HL-60/S4 treated with phorbol 12-myristate 13-acetate at 8.2 ng/mL for 4 days and 3 days (cell line): ENCODE data around the gene IRGQ.
"Not testable (repeated sequence)": the region's sequence is repeated elsewhere in the genome, so short reads cannot be mapped to it uniquely, and the experiment has no call there.

Source experiments
- in situ Hi-C: fragments of 300-500 bp; cut with MboI; formaldehyde crosslinking; loops from 2 replicates; pipeline ENCODE4 v1.15.0; 2022; ENCODE audit warnings: low sequenced_read_pairs

IRGQ gene

DNA sequence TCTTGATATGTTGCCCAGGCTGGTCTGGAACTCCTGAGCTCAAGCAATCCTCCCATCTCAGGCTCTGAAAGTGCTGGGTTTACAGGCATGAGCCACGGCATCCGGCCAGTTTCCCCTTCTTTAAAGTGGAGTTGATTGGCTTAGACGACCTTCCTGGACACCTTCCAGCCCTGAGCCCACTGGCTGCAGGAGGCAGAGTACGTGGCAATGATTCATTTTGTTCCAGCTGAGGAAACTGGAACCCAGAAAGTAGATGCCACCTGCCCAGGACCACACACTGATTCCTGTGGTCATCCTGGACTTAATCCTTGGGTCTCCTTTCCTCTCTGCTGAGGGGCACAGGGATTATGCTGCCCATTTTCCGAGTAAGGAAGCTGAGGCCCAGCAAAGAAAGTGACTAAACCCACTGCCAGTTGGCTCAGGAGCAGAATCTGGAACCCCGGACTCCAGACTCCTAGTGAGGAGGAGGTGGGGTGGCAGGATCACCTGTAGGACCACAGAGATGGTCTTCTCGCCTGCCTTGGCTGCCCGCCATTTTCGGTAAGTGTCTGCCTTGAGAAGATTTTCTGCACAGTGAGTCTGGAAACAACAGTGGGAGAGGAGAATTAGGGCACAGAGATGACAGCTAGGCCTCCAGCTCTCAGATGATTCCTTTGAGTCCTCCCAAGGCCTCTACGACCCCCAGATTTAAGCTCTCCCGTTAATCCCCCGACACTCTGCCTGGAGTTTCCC, 21.3 kb downstream of the IRGQ start:
- in situ Hi-C loops, result no loop called here

GRCh38 chr19:43572171-43572588, 23.8 kb downstream of the IRGQ start:
- in situ Hi-C loops, result no loop called here

- in situ Hi-C loops, result no loop called here
These were observed 25.7 kb downstream of the IRGQ start for GRCh38 chr19:43570174-43570791.

DNA sequence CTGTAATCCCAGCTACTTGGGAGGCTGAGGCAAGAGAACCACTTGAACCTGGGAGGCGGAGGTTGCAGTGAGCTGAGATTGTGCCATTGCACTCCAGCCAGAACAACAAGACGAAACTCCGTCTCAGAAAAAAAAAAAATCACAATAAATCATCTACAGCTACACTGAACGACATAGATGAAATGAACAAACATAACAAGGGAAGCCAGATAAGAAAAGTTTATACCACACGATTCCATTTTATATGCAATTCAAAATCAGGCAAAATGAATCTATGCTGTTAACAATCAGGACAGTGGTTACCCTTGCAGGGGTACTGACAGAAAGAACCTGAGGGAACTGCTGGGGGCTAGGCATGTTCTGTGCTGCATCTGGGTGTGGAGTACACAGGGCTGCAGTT, 26.3 kb downstream of the IRGQ start:
- in situ Hi-C loops, result no loop called here

DNA sequence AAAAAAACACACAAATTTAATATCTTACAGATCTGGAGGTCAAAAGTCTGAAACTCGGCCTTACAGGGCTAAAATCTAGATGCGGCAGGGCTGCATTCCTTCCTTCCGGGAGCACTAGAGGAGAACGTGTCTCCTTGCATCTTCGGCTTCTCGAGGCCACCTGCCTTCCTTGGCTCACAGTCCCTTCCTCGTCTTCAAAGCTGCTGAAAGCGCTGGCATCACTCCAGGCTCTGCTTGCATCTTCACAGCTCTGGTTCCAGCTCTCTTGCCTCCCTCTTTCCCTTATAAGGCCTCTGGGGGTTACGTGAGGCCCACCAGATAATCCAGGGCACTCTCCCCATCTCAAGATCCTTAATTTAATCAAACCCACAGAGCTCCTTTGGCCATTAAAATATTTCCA, 31.1 kb downstream of the IRGQ start:
- in situ Hi-C loops, result no loop called here

DNA sequence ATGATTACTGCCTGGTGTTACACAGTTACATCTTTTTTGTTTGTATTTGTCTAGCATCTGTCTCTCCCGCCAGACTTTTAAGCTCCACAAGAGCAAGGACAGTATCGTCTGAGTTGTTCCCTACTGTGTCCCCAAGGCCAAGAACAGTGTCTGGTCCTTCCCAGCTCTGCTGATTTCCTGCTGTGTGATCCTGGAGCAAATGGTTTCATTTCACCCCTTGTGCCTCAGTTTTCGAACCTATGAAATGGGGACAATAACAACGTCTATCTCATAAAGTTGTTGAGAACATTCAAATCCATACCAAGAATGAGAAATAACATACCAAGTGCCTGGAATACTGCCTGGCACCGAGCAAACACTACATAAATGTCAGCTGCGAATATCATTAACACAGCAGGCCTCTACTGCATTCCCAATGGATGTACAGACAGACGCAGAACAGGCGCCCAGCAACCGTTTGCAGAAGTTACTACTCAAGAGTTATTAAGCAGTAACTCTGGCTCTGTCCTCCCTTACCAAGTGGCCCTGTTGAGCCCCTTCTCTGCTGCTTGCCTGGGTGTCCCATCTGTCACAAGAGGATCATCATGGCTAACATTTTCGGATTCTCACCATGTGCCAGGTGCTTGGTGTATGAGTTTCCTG, 32.0 kb downstream of the IRGQ start:
- in situ Hi-C loops, result no loop called here

- in situ Hi-C loops, result no loop called here
These were observed 33.2 kb downstream of the IRGQ start for GRCh38 chr19:43562698-43563241.

DNA sequence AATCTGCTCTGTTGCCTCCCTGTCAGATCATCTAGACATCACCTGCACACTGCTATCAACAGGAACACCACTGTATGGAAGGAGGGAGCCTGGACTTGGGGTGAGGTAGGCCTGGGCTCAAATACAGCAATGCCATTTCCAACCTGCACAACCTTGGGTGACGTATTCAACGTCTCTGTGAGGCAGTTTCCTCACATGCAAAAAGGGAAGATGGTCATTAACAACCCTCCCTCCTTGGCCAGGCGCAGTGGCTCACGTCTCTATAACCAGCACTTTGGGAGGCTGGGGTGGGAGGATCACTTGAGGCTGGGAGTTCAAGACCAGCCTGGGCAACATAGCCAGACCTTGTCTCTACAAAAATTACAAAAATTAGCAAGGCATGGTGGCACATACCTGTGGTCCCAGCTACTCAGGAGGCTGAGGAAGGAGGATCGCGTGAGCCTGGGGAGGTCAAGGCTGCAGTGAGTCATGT, 33.7 kb downstream of the IRGQ start:
- in situ Hi-C loops, result no loop called here

GRCh38 chr19:43561139-43561970, 34.6 kb downstream of the IRGQ start:
- in situ Hi-C loops, result no loop called here

DNA sequence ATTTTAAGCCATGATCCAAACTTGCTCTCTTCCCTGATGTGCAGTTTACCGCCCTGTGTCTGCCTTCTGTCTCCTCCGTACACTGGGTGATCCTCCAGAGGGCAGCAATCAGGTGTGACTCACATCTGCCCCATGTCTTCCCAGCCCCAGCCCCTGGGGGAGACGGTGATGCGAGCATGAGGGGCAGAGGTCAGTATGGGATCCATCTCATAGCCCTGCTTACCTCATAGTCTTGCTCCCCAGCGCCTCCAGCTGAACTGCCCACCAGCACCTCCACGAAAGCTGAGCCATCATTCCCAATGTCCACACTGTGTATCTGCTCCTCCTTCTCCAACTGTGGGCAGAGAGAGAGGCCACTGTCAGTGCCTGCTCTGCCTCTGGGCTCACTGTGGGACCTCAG, 35.2 kb downstream of the IRGQ start:
- in situ Hi-C loops, result no loop called here

DNA sequence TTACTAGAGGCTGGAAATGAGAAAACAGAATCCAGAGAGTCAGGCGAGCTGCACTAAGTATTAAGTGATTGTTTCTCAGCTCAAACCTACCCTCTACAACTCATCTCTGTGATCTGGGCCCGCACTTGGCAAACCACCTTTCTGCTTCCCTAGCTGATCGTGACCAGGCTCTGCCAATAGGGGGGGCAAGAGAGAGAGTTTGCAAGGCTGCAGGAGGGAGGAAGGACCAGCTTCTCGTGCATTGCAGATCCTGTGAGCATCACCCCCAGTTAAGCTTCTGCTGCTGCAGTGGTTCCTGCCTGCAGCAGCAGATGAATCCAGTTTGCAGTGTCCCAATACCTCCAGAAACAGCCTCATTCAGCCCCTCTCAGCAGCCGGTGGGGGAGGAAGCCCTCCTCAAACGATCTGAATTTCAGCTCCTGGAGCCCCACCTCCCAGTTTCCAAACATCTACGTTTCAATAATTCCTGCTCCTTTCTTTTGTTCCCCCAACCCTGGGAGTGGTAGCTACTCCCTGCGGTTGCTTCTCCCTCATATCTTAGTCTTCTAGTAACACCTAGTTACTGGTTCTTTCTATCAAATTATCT, 40.7 kb downstream of the IRGQ start:
- in situ Hi-C loops, result no loop called here

GRCh38 chr19:43554317-43554895, 41.5 kb downstream of the IRGQ start:
- in situ Hi-C loops, result no loop called here

GRCh38 chr19:43553656-43554055, 42.3 kb downstream of the IRGQ start:
- in situ Hi-C loops, result no loop called here

DNA sequence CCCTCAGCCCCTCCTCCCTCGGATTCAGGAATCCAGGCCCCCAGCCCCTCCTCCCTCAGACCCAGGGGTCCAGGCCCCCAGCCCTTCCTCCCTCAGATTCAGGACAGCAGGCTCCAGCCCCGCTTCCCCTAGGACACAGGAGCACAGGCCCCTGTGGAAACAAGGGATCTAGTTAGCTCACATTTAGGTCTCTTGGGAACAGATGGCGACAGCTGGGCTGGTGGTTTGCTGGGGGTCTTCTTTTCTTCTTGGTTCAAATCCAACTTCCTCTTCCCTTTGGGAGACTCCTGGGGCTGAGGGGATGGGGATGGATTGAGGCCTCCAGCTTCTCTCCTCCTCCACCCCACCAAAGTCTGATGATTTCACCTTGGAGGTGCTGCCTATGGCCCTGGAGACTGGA, 43.3 kb downstream of the IRGQ start:
- in situ Hi-C loops, result no loop called here

GRCh38 chr19:43552198-43552450, 43.8 kb downstream of the IRGQ start:
- in situ Hi-C loops, result no loop called here

GRCh38 chr19:43551399-43552197, 44.3 kb downstream of the IRGQ start:
- in situ Hi-C loops, result no loop called here

DNA sequence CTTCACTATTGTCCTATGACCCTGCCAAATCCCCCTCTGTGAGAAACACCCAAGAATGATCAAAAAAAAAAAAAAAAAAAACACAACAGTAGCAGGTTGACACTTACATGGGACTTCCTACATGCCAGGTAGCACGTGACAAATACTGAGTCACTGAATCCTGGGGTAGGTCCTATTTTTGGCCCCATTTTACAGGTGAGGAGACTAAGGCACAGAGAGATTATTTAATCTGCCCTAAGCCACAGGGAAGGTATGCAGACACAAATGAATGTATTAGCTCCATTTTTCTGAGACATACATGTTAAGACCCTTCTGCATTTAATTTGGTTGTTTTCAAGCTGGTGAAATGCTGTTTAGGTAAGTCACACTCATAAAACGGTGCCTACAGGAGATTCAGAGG, 47.2 kb downstream of the IRGQ start:
- in situ Hi-C loops, result no loop called here

DNA sequence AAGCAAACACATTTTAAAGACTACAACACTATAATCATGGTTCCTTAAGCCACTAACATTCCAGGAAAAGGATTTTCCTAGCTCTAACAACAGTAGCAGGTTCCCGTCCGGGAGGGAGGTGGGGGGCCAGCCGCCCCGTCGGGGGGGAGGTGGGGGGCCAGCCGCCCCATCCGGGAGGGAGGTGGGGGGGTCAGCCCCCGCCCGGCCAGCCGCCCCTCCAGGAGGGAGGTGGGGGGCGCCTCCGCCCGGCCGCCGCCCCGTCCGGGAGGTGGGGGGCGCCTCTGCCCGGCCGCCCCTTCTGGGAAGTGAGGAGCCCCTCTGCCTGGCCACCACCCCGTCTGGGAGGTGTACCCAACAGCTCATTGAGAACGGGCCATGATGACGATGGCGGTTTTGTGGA, 48.0 kb downstream of the IRGQ start:
- in situ Hi-C loops, result not testable (repeated sequence)

DNA sequence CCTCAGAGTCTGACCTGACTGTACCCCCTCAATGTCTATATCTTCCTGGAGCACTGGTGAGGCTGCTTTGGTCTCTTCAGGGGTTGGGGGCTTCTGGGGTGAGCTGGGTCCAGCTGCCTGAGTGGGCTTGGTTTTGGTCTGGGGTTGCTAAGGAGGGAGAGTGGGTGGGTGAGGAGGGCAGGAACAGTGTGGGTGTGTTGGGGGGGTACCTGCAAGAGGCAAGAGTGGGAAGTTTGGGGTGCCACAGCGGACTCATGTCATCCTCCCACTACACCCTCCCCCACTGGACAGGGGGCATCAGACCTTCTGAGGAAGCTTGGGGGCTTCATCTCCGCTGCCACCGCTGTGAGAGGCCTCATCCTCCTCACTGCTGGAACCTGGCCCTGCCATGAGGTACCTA, 49.4 kb downstream of the IRGQ start:
- in situ Hi-C loops, result no loop called here

DNA sequence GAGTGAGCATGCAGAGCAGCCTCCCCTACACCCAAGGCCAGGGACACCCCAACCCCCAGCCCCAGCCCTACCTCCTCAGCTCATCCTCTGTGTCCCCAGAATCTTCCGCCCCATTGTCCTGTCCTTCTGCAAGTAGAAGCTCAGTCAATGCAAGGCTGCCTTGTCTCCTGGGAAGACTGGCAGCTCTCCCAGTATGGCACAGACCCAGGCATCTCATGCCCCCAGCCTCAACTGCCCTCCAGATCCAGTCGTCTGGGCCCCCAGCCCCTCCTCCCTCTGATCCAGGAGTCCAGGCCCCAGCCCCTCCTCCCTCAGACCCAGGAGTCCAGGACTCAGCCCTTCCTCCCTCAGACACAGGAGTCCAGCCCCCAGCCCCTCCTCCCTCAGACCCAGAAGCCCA, 50.0 kb downstream of the IRGQ start:
- in situ Hi-C loops, result no loop called here
